NCI-H187 (cell line): Measurements from ENCODE around the gene RNF8.
"Not testable (repeated sequence)": the region's sequence is repeated elsewhere in the genome, so short reads cannot be mapped to it uniquely, and the experiment has no call there.

Source experiments
- DNase-seq, 2 experiments: peaks; one replicate each; lab custom pipeline; 2025; lab: John Stamatoyannopoulos, UW

RNF8 gene, protein sequence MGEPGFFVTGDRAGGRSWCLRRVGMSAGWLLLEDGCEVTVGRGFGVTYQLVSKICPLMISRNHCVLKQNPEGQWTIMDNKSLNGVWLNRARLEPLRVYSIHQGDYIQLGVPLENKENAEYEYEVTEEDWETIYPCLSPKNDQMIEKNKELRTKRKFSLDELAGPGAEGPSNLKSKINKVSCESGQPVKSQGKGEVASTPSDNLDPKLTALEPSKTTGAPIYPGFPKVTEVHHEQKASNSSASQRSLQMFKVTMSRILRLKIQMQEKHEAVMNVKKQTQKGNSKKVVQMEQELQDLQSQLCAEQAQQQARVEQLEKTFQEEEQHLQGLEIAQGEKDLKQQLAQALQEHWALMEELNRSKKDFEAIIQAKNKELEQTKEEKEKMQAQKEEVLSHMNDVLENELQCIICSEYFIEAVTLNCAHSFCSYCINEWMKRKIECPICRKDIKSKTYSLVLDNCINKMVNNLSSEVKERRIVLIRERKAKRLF

DNA sequence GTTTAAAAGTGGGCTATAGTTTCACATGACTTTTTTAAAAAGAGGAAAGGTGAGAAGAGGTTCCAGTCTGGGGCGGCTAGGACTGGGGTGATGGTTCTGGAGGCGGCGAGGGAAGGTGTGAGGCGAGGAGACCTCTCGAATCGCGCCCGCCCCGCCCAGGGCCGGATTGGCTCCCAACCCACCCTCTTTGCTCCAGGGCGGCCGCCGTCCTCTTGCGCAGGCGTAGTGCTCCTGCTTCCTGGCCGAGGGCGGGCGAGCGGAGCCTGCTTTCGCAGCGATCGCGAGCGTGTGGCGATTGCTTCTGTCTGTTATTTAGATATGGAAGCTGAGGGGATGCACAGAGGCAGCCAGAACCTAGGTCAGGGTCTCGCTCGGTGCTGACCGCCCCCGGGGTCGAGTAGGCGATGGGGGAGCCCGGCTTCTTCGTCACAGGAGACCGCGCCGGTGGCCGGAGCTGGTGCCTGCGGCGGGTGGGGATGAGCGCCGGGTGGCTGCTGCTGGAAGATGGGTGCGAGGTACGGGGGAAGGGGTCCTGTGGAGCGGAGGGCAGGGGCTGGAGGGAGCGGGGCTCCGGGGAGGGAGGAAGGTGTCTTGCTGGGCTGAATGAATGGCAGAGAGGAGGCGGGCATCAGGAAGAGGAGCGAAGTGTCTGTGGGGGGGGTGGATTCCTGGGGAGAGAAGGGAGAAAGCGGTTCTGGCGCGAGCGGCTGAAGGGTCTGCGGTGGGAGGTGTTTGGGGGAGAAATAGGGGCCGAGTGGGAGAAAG lies at the start of gene RNF8:
RNF8 (plus strand) TSS at position 223 of the 765 bp plus-strand sequence; CDS start at position 405, 182 bp downstream.
- peak; percentile 48 to 74 for DNase-seq

DNA sequence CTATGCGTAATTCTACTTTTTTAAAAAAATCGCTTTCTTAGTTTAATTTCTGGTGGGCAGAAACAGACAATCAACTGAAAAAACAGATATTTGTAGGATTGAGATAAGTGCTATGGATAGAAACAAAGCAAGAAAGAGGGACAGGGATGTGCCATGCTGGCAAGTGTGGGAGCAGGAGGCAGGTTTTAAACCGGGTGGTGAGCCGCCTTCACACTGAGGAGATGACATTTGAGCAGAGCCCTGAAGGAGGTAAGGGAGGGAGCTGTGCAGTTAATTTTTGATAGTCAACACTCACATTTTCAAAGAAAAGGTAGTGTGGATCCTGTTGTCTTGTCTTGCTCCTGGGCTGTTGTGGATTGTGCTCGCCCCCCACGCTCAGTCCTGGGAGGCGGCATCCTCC lies 49.0 kb upstream of the RNF8 start:
- no peak for DNase-seq

DNA sequence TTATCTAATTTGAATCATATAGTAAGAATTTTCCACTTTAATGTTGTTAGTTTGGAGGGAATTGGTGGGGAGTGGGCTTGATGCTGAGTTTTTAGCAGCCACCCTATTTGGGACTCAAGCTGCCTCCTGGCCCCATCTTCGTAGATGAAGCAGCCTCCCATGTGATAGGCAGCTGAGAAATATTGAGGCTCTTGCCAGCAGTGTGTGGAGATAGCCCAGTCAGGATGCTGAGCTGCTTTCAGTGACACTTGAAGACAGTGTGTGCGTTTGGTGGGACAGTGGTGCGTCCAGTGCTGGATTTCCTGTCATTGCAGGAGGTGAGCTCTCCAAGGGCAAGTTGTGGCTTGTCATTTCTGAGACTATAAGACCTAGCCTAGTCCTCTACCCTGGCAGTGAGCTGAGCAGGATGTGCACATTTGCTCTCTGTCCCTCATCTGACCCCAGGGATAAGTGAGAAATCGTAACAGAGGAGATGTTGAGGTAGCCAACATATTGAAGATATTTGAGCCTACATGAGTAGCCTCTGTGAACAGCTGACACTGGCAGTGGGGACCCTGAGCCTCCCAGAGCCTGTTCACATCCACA lies 47.9 kb upstream of the RNF8 start:
- DNase-seq = no peak

DNA sequence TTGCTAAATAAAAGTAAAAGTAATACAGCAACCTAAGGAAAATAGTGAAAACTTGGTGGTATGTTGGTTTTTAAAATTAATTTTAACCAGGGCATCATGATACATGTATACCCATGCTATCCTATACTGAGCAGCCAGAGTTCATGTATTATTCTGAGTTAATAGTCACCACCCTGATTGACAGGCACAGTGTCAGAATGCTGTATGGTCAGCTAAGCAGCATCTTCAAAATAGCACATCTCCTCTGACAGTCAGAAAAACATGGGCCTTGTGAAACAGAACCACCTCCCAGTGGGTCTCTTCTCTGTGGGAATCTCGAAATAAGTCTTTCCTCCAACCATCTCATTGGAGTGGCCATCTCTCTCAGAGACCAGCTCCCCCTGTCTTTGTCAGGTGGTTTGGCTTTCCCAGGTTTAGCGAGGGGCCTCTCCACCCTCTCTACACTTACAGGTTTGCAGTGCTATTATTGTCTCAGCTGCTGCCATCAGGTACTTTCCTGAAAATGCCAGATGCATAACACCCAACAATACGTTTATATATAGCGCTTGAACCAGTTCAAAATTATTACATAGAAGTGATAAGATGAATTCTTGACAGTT lies 47.1 kb upstream of the RNF8 start:
- peak; percentile 16 to 33 for DNase-seq

DNA sequence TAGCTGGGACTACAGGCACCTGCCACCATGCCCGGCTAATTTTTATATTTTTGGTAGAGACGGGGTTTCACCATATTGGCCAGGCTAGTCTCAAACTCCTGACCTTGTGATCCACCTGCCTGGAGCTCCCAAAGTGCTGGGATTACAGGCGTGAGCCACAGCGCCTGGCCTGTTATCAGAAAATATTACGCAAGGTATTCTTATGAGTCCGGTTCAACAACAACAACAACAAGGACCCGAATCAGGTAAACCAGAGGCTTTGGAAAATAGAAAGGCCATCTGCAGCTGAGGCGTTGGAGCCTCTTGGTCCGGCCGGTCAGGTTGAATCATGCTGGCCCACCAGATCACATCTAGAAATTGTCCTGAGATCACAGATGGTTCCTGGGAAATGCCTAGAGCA lies 46.3 kb upstream of the RNF8 start:
- DNase-seq = not testable (repeated sequence)

DNA sequence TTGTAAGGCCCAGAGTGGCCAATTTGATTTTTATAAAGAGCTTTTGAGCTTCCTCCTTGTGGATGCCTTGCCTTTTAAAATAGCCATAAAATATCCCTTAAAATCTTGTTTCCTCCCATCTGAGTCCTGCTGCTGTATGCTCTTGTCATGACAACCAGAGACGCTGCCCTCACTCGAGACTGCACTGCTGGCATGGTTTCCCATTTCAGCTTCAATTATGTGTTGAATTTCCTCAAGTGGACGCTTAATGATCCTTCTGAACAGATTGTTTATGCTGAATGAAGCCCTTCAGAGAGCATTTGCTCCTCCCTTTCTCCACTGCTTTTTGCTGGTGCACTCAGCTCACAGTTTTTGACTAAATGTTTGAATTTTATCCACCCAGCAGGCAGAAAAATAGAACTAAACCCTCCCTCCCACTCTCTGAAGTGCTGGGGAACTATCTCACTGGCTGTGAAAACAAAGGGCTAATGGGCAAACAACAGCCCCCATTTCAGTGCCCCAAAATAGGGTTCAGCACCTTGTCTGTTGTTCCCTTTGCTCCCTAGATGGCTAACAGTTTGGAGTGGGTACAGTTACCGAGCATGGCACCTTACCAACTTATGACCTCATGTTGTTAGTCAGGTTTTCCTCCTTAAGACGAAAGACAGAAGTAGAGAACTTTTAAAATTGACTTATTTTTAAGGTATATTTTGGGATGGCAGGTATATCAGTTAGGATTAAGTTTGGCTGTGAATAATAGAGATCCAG lies 45.5 kb upstream of the RNF8 start:
- DNase-seq = peak; percentile 81 to 83

DNA sequence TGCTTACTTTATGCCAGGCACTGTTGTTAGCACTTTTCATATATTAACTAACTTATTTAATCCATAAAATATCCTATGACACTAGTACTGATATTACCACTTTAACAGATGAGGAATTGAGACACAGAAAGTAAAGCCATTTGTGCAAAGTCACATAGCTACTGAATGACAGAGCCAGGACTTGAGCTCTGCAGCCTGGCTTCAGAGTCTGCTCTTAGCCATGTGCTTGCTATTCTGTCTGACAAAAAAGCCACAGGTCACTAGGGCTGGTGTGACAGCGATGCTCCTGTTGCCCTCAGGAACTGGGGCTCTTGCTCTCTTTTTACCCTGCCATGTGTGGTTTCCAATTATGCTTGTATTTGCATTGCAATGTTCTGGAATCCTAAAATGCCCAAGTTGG lies 44.7 kb upstream of the RNF8 start:
- DNase-seq = no peak

DNA sequence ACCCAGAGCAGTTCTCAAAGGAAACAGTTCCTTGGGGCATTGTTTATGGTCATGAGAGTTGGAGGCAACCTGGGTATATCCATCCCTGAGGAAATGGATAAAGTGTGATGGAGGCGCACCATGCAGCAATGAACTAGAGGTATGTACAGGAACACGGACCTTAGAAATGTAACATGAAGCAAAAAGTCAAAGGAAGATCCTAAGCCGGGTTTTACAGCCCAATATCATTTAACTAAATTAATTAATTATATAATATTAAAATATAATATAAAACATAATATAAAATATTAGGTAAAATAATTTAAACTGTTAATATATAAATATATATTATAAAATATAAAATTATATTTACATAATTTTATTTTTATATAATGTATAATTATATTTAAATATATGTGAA lies 44.1 kb upstream of the RNF8 start:
- no peak for DNase-seq

DNA sequence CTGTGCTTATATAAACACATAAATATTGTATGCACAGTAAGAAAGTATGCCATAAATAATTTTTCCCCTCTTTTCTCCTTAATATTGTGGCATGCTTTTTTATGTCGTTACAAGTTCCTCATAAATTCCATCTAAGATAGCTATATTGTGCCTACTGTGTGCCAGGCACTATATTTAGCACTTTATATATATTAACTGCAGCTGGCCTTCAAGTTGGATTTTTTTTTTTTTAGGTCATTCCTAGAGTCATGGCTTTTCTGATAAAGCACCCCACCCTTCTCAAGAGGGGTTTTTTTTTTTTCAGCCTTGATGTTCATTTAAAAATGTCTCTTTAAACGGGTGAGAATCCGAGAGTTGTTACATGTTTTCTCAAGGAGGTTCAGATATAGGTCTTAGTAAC lies 42.8 kb upstream of the RNF8 start:
- no peak for DNase-seq

DNA sequence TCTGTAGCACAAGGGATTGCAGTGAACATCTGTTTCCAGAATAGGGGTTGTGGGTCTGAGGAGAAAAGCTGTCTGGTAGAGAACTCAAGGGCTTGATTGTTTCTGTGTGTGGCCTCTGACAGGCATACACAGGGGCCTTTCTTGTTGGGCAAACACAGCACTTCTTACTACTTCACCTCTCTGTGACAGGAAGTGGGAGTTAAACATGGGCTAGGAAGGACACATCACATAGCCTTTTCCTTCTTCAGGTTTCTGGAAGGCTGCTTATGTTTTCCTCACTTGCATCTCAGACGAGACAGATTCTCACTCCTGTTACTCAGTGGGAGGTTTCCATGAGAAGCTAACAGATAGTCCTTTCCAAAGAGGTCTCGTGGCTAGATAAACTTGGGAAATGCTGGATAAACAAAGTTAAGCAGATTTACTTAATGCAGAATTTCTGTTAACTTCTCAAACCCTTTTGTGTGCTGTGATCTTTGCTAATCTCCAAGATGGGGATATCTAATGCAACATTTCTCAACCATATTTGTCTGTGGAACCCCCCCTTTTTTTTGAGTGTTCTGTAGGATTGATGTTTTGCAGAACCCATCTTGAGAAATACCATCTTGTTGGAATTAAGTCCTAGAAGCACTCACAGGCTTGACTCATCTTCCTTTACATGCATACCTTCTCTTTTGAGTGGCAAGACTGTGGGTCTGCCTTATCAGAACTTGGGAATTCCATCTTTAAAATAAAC lies 41.9 kb upstream of the RNF8 start:
- DNase-seq = no peak

DNA sequence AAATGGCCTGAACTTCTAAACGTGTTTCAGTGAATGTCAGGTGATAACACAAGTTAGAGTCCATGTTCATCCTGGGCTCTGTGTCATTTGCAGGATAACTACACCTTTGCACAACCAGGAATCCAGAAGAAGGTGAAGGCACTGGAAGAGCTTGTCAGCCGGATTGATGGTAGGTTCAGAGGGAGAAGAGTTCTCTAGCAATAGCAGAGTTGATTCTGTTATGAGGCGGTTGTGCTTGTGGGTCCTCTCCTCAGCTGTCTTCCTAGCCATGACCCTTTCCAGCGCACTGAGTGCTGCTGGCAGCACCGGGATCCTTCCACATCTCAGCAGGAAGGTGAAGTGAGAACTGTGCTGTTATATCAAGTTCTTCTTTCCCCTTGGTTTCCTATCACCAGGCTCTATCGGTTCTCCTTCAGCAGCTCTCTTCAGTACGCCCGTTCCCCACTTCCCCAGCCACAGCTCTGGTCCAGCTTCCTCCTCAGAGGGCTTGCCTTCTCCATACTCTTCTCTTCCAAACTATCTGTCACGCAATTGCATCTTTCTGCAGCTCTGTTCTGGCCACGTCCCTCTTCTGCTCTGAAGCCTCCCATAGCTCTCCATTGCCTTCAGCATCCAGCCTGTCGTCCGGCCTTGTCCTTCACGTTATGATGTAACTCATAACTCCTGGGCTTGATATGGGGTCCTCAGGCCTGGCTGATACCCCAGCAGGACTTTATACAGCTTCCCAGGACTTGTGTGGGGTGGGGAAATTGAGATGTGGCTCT lies 39.9 kb upstream of the RNF8 start:
- no peak for DNase-seq

DNA sequence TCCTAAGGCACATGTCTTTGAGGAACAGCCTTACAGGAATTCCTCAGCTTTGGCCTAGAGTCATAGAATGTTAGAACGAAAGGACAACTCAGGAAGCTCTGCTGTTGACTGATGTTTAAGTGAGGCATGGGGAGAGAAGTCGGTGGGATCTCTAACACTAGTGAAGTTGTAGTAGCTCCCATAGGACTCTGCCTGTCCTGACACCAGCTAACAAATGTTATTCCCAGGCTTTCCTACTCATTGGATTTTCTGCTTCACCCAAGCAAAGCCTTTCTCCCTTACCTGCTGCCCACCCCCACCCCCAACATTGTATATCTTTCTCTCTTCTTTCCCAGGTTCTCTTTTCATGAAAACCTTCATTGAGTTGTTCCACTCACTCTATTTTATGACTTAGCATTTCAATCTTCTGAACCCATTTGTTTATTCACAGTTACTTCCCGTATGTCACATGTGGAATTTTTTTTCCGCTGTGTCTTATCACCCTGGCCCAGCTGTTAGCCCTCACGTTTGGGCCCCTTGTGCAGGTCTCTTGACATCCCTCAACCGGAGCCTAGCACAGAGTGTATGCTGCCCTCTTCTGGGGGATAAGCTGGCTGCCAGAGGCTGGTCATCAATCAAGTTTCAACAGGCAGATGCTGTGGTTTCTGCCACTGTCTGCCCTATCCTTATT lies 39.2 kb upstream of the RNF8 start:
- peak in 1 of 2 experiments; percentile 26 for DNase-seq

DNA sequence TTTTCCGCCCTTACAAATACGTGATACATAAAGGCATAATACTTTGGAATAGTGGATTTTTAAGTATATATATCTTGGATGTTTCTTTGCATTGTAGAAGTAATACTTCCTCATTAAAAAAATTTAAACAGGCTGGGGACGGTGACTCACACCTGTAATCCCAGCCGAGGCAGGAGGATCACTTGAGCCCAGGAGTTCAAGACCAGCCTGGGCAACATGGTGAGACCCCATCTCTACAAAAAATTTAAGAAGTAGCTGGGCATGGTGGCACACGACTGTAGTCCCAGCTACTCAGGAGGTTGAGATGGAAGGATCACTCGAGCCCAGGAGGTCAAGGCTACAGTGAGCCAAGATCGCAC lies 38.6 kb upstream of the RNF8 start:
- DNase-seq = no peak

DNA sequence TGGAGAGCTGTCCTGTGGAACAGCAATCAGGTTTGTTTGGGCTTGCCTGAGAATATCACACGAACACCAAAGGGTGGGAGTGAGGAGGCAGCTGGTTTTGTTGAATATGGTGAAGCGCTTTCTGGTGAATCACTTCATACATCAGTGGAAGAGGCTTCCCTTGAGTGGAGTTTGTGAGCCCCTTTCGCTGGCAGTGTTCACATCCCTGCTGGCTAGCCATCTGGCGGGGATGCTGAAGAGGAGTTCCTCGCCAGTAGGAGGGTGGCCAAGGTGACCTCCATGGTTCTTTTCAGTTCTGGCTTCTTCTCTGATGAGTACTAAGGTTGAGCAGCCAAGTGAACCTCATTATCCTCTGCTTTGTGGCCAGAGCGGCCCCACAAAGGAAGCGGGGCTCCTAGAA lies 37.7 kb upstream of the RNF8 start:
- DNase-seq = no peak

DNA sequence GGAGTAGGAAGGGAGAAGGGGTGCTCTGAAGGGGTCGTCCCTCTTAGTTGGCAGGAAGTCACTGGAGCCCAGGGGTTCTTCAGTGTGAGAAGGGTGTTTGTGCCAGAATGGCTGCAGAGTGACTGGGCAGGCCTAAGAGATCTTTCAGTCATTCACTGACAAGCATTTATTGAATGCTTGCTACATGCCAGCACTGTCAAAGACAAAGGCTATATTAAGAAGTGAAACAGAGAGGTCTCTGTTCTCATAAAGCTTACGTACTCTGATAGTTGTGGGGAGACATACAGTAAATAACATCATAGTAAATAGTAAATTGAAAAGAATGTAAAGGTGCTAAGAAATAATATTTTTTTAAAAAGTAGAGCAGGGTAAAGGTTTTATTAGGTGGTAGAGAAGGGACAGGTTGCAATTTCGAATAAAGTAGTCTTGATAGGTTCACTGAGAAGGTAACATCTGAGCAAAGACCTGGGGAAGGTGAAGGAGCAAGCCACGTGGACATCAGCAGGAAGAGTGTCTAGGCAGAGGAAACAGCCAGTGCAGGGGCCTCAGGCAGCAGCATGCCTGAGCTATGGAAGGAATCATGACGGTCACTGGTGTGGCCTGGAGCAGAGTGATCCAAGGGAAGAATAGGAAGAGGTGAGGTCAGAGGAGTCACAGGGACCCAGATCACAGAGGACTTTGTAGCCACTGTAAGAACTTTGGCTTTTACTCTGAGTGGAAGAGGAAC lies 36.3 kb upstream of the RNF8 start:
- DNase-seq = no peak

DNA sequence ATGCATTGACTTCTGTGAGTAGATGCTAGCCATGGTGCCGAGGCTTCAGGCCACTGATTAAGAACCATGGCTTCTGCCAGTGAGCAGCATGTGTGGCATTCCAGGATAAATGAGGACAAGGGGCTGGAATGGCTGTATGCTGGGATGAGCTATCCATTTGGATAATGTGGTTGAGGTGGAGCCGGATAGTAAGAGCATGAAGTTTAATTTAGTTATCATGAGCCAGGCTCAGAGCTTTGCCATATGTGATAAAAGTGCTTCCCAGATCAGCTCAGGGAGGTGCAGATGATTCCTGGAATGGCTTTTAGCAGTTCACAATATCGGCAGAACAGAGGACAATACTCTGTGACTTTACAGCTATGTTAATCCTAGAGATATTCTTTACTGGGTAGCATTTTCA lies 34.6 kb upstream of the RNF8 start:
- no peak for DNase-seq

DNA sequence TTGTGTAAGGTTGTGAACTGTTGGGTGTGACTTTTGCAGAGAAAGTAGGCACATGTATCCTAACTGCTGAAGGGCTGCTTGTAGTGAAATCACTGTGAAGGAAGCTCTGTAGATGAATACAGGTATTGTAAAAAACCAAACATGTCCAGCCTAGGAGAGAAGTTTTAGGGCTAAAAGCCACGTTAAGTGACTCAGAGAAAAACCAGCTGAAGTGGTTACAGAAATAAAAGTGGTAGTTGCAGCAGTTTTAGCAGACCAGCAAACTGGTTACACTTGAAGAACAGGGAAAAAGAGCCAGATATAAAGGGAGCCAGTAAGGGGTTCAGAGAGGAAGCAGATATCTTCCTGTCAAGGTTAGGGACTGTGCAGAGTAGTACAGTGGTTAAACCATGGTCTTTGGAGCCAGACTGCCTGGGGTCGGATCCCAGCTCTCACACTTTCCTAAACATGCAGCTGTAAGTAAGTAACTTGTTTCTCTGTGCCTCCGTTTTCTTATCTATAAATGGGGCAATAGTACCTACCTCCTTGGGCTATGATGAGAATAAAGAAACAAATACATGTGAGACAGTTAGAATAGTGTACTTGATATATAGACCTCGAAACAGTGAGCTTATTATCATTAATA lies 33.8 kb upstream of the RNF8 start:
- no peak for DNase-seq

DNA sequence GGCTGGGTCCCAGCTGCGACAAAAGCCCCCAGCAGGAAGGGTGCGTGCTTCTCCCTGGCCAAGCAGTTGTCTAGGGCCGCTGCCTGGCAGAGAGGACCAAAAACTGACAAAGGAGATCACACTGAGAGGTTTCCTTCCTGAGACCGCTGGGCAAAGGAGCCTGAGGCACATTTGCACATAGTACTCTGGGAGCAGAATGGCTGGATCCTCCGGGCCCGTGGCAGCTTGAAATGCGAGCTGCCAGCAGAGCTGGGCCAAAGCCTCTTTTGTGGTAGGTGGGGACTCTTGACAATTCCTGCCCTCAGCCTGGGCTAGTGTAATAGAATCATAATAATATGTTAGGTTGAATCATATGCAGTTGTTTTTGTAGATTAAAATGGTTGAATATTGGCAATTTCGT lies 33.1 kb upstream of the RNF8 start:
- no peak for DNase-seq

DNA sequence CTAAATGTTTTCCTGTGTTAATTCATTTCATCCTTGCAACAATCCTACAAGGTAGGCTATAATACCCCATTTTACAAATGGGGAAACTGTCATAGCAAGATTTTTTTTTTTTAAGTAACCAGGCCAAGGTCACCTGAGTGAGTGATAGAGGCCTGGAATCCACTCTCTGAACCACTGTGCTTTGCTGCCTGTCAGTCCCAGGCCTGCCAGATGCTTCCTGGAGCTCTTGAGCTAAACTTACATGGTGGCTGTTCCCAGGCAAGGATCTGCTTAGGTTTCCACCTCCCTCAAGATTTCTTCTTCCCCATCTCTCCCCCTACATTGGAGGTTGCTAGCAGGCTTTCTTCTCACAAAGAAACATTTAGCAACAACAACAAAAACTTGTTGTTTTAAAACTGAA lies 32.7 kb upstream of the RNF8 start:
- no peak for DNase-seq
